Measurements from ENCODE around the gene HS6ST3.
"Not testable (repeated sequence)": the region's sequence is repeated elsewhere in the genome, so short reads cannot be mapped to it uniquely, and the experiment has no call there.

The HS6ST3 gene

GRCh38 chr13:96093296-96094006 is 3.5 kb downstream of the HS6ST3 start:
- no peak for DNase-seq

GRCh38 chr13:96100457-96101220 is 10.7 kb downstream of the HS6ST3 start:
- DNase-seq: no peak

DNA sequence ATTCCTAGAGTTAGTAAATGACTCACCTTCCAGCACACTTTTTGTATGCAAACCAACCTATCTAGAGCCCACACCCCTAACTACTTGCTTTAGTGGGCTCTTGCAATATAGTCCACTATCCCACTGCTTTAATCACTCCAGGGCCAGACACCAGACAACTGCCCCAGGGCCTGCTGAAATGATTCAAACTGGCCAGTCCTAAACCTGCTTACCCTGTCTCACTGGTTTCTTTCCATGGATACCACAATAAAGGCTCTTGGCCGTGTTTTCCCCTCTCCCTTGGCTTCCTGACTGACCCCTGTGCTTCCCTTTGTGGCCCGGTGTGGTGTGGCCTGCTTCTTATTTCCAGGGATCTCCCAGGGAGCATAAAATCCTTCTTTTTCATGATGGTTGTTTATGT is 14.6 kb downstream of the HS6ST3 start:
- DNase-seq: no peak

GRCh38 chr13:96108072-96108471 is 18.2 kb downstream of the HS6ST3 start:
- DNase-seq: not testable (repeated sequence)

DNA sequence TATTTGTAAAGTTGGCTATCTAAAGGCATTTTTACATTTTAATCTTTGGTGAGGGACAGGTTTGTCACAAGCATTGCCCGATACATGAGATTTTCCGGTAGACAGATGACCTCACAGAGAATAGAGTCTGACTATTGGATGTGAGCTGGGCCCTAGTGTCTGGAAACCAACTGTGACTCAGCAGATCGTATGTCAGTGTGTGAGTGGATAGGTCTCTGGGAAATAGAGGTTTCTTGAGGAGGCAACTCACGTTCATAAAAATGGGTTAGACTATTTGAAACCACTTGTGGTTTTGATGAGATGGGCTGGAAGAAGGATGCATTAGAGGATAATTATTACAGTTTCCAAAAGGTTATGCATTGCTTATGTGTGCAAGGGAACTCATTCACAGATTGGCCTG is 19.2 kb downstream of the HS6ST3 start:
- no peak for DNase-seq

- DNase-seq: no peak
These were observed 23.0 kb downstream of the HS6ST3 start for GRCh38 chr13:96112936-96113335.

- not testable (repeated sequence) for DNase-seq
These were observed 25.5 kb downstream of the HS6ST3 start for GRCh38 chr13:96115368-96115767.

GRCh38 chr13:96119921-96120320 is 30.0 kb downstream of the HS6ST3 start:
- no peak for DNase-seq

DNA sequence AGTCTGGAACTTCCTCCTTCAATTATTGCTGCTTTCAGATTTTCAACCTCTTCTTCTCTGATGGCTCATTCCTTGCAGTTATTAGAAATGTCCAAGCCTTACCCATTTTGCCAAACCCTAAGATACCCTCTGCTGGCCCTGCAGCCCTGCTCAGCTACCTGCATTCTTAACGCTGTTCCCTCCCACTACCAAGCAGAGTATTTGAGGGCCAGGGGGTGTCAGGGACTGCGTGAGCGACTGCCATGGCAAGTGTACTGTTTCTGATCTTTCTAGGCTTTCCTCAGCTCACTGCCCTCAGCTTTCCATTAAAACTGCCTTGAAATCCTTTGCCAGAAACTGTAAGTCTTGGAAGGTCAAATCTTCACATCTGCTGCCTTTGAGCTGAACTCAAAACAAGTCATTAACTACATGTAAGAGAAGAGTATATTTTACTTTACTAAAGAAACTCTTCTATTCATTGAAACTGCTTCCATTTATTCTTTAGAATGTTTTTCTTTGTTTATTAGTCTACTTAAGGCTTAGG is 41.0 kb downstream of the HS6ST3 start:
- no peak for DNase-seq

- DNase-seq: peak; percentile 9
These were observed 51.1 kb downstream of the HS6ST3 start for GRCh38 chr13:96141032-96141431.

GRCh38 chr13:96159725-96160124 is 69.8 kb downstream of the HS6ST3 start:
- DNase-seq: no peak

DNA sequence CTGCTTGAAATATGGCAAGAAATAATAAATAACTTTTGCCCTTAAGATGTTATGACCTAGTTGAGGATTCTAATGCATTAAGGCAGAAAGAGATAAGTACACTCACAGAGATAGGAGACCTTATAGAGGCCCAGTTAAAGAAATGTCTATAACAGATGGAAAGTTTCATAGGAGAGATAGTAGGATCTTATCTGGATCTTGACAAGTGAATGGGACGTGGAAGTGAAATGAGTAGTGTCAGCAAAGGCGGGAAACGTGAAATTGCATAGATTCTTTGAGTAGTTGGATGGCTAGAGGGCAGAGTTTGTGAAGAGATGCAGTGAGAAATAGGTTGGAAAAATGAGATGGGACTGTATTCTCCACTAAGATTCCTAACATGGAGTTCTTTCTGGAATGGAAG is 71.2 kb downstream of the HS6ST3 start:
- DNase-seq: no peak

DNA sequence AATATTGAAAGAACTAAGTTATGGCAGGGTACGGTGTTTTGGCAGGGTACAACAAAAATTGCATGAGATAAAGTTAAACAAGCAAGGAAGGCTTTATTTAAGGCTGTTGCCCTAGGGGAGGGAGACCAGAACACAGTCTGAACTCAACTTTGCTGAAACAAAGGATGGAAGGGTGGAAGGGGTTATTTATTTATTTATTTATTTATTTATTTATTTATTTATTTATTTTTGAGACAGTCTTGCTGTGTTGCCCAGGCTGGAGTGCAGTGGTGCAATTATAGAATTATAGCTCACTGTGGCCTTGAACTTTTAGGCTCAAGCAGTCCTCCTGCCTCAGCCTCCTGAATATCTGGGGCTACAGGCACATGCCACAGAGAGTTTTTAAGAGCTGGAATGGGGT is 75.9 kb downstream of the HS6ST3 start:
- no peak for DNase-seq

DNA sequence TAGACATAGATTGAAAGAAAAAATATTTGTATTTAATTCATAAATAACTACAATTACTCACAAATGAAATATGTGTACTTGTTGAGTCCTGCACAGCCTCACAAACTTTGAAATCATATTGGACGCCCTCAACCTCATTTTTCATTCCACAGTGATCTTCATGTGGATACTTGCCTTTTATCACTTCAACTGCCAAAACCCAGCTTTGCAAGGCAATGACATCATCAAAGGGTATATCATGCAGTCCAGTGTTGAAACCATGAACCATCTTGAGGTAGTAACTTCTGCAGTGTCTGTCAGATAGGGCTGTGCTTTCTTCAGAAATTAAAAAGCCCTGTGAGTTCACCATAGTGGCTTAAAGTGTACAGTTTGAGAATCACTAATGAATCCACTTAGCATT is 82.2 kb downstream of the HS6ST3 start:
- DNase-seq: no peak

DNA sequence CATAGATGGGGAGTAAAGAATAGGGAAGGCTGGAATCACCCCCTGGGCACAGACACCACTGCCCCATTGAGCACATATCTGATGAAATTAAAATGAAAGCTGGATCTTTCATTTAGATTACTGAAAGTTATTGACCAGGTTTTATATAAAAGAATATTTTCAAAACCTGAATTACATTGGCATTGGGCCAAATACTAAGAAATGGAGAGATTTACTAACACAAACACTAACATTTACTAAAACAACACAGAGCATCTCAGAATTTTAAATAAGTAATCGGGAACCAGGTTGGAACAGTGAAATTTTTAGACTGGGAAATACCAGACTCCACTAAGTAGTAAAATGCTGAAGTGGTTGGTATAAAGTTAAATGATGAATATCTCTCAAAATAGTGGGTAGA is 88.9 kb downstream of the HS6ST3 start:
- no peak for DNase-seq

DNA sequence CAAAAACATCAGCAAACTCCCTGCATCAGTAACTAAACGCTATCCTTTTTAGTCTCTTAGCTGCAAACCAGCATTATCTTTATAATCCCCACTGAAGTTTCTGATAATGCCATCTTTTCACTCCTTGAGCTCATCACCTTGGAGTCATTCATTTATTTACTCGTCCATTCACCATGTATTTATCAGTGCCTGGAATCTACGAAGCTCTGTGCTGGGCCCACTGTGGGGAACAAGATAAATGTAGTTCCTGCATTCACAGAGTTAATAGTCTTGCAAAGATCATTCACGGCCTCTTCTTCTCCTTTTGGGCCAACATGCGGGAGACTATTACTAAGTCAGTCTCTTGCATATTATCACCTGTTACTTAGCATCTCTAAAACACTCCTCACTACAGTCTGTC is 89.4 kb downstream of the HS6ST3 start:
- DNase-seq: no peak

DNA sequence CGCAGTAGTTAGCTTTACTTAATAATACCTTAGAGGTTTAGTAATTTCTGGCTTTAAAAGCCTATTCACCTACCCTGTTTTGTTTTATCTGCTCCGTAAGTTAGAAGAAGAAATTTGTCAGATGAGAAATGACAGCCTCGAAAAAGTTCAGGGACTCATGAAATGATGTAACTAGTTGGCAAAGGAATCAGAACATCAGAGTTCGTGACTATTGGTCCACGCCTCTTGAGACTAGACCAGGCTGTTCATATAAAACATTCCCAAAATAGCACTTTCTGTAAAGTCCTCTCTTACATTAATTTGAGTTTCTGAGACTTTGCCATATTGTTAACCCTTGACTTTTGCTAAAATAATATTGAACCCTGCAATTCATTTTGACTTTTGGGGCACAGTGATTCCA is 92.0 kb downstream of the HS6ST3 start:
- DNase-seq: no peak

- no peak for DNase-seq
These were observed 95.9 kb downstream of the HS6ST3 start for GRCh38 chr13:96185818-96186217.

GRCh38 chr13:96191367-96191766 is 101.5 kb downstream of the HS6ST3 start:
- DNase-seq: no peak

GRCh38 chr13:96193728-96194310 is 103.9 kb downstream of the HS6ST3 start:
- no peak for DNase-seq

GRCh38 chr13:96198038-96198437 is 108.1 kb downstream of the HS6ST3 start:
- no peak for DNase-seq

DNA sequence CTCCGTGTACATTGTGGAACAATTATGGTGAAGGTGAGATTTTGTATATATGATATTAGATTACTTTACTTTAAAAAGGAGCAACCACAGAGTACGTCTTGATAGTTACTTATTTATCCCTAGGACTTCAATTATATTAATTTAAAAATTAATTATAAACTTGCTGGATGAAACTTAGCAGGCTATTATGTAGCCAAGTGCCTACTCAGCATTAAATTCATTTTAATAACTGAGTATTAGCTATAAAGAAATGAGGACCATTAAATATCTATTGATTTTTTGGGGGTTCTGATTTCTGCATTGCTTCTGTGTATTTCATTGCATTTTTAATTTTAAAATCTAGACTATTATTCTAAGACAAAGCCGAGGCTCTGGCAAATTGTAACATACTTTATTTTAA is 109.4 kb downstream of the HS6ST3 start:
- no peak for DNase-seq

DNA sequence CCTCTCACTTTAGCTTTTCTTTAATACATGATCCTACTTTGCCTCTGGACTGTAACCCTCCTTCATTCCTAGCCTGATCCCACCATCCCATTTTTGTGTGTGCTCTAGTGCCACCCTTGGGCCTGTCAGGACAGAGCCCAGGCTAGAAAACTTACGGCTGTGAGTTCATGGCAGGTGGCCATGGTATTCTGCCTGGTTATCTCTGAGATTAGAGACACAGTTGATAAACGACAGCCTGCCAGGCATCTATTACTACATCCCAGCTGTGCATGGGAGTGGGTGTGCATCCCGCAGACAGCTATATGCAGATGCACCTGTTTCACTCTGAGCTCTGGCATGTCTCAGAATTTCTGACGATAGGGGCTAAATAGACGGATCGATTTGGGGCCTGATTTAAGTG is 110.9 kb downstream of the HS6ST3 start:
- DNase-seq: no peak

- DNase-seq: no peak
These were observed 112.4 kb downstream of the HS6ST3 start for GRCh38 chr13:96202315-96202714.

Measured in fibroblast of skin of scalp (primary cell).